ENCODE measurements around the gene PREX1. TPM values are rescaled to one million over a fixed set of nuclear protein-coding genes. Genes with fewer than 3 reads are reported as not detected.

PREX1 gene
- total and polyA plus RNA-seq, 2 of the 4 experiments (the other 2 are of a cell fraction) = 0.67 to 0.72 TPM

- dilution Hi-C loops (cut with HindIII; ENCODE audit: low sequenced_read_pairs, unreplicated experiment) = no loop called here
Measured at GRCh38 chr20:48644286-48644828, 183.4 kb downstream of the PREX1 start.

More at GRCh38 chr20:48644286-48644828, 183.4 kb downstream of the PREX1 start:
- H2AK9ac ChIP-seq (replicated peaks; ENCODE audit: low read depth, low read length, poor library complexity) = no peak overlapping the region
- no peak for ATAC-seq (ENCODE audit: low read depth)
- peaks cover 2% of the 10 kb centered on the region; the same call in 1 of the 2 replicates for H3K27me3 ChIP-seq (ENCODE audit: control insufficient read depth, insufficient read depth, low read length)
- H3K23ac ChIP-seq (ENCODE audit: low read depth, low read length) = no peak overlapping the region
- H2BK5ac ChIP-seq (ENCODE audit: low read depth, low read length, poor library complexity, severe bottlenecking) = no peak overlapping the region
- H3K79me1 ChIP-seq (ENCODE audit: low read depth in 1 of 2, low read length in 2 of 2) = no peaks in the 10 kb centered on the region
- no peak overlapping the region for H3K4me2 ChIP-seq (ENCODE audit: low read depth, low read length)
- no peak overlapping the region for H3K14ac ChIP-seq (replicated peaks; ENCODE audit: low read depth, low read length)
- H2AK5ac ChIP-seq (ENCODE audit: low read depth, low read length) = no peak overlapping the region
- TF ChIP-seq RAD21 (IDR thresholded peaks at IDR 0.05; ENCODE audit: low read length) (no peak), SMC3 (IDR thresholded peaks at IDR 0.05; ENCODE audit: low read depth, low read length) (no peak), MXI1 (IDR thresholded peaks at IDR 0.05; ENCODE audit: borderline replicate concordance, low read depth, low read length) (no peak), NFE2L2 (IDR thresholded peaks at IDR 0.05; ENCODE audit: low read depth, low read length) (no peak), CEBPB (IDR thresholded peaks at IDR 0.05; ENCODE audit: low read depth, low read length) (no peak), FOS (IDR thresholded peaks at IDR 0.05; ENCODE audit: low read depth, low read length) (no peak), CHD1 (IDR thresholded peaks at IDR 0.05; ENCODE audit: low read depth, low read length) (no peak), RCOR1 (IDR thresholded peaks at IDR 0.05; ENCODE audit: insufficient replicate concordance, low read length) (no peak), BHLHE40 (IDR thresholded peaks at IDR 0.05; ENCODE audit: low read depth, low read length) (no peak), CTCF (conservative IDR thresholded peaks at IDR 0.05; ENCODE audit: low read depth, low read length) (no peak)
- no peak overlapping the region for H3K18ac ChIP-seq (ENCODE audit: low read depth, low read length)
- H4K8ac ChIP-seq (ENCODE audit: low read depth in 2 of 2, low read length in 2 of 2) = no peak overlapping the region
- no peak overlapping the region for H3K4me3 ChIP-seq (ENCODE audit: insufficient read depth, low read depth, low read length)
- no peak overlapping the region for H3K27ac ChIP-seq (ENCODE audit: insufficient read depth, low read length)
- no peak overlapping the region for H4K5ac ChIP-seq (ENCODE audit: low read depth, low read length)
- H4K91ac ChIP-seq (ENCODE audit: insufficient read depth, low read depth, low read length) = no peak overlapping the region
- no peak overlapping the region for H2AFZ ChIP-seq (replicated peaks; ENCODE audit: low read length, poor library complexity)
- no peak overlapping the region for H3K56ac ChIP-seq (ENCODE audit: extremely low read depth, insufficient read depth, low read length)
- H3K36me3 ChIP-seq (ENCODE audit: control insufficient read depth, insufficient read depth, low read length) = no peaks in the 10 kb centered on the region
- intact Hi-C loops (cut with micrococcal nuclease) (loop anchor here (5.0 kb wide), 1 partner anchor 573 kb away; the partner anchor contains the start of gene DDX27), in situ Hi-C loops (cut with MboI; ENCODE audit: low sequenced_read_pairs) (no loop called here)
- no peak overlapping the region for H3K9ac ChIP-seq (ENCODE audit: low read depth, low read length)
- H2BK120ac ChIP-seq (ENCODE audit: low read depth, low read length) = no peak overlapping the region
- ChIA-PET CTCF (no interaction called here), POLR2A (ENCODE audit: unreplicated experiment) (no interaction called here)
- H2BK15ac ChIP-seq (ENCODE audit: low read depth, low read length) = no peak overlapping the region
- no peak overlapping the region for H2BK20ac ChIP-seq (ENCODE audit: low read depth, low read length)
- no peaks in the 10 kb centered on the region for H3K9me3 ChIP-seq (ENCODE audit: control insufficient read depth, insufficient read depth, low read length)
- H3K4me1 ChIP-seq (ENCODE audit: control insufficient read depth, insufficient read depth, low read length) = no peaks in the 10 kb centered on the region
- BruUV-seq (replicated peaks) = no TSS peak
- no peak overlapping the region for H3K4ac ChIP-seq (ENCODE audit: low read depth, low read length)
- H4K20me1 ChIP-seq (ENCODE audit: insufficient read depth, low read length) = no peaks in the 10 kb centered on the region
- no peaks in the 10 kb centered on the region; the same call in 1 of the 2 replicates for H3K9me1 ChIP-seq (ENCODE audit: insufficient read depth, low read length)
- DNase-seq = no peak
- WGBS, 2 experiments (ENCODE audit: extremely low coverage in 2 of 2, insufficient read length in 1 of 2) = 93% methylated on average over 3 of the region's 15 CpGs; no CpG with 5 or more reads in 1 of the 2 experiments
